Ascending aorta (tissue), 2 donors: ENCODE measurements around the gene COCH. TPM values are rescaled to one million over a fixed set of nuclear protein-coding genes. Genes with fewer than 3 reads are reported as not detected.

Source experiments
- DNase-seq, 2 donors: peaks; one replicate each; pipeline ENCODE4 v3.0.0-alpha.2; 2019; ENCODE audit warnings: low spot score in 2 of 2
- H3K27ac ChIP-seq, 2 donors: fragments of 200-600 bp; sonication (generic); one replicate each; pipeline ENCODE4 v1.5.1; 2016 to 2017; ENCODE audit warnings: mild to moderate bottlenecking in 1 of 2
- H3K27me3 ChIP-seq: fragments of 200-600 bp; sonication (generic); one replicate; pipeline ENCODE4 v1.5.1; 2017
- H3K36me3 ChIP-seq, 2 donors: fragments of 200-600 bp; sonication (generic); one replicate each; pipeline ENCODE4 v1.5.1; 2016
- H3K4me1 ChIP-seq, 2 donors: fragments of 200-600 bp; sonication (generic); one replicate each; pipeline ENCODE4 v1.5.1; 2016 to 2017; ENCODE audit warnings: mild to moderate bottlenecking in 1 of 2
- H3K4me3 ChIP-seq, 2 donors: fragments of 200-600 bp; sonication (generic); one replicate each; pipeline ENCODE4 v1.5.1; 2016 to 2017; ENCODE audit warnings: mild to moderate bottlenecking in 1 of 2
- H3K9me3 ChIP-seq, 2 donors: fragments of 200-600 bp; sonication (generic); one replicate each; pipeline ENCODE4 v1.5.1; 2016
- intact Hi-C: fragments of 100-400 bp; cut with DNase I; formaldehyde crosslinking; loops from one replicate; pipeline ENCODE4 v1.15.1; 2023
- total RNA-seq: library from RNA; depleted of rRNA; stranded (reverse); fragments of >200 nt; gene quantifications from one replicate; pipeline ENCODE4 v1.1.0, GENCODE V29; 2016
- TF ChIP-seq, protein P1 (sequence below), 3 experiments: fragments of 200-600 bp in 2 of 3; fragments of 450-650 bp in 1 of 3; sonication (generic) in 2 of 3; IDR thresholded peaks; one replicate each; pipeline ENCODE4 v1.5.1; 2016 to 2019; ENCODE audit warnings: antibody characterized with exemption in 3 of 3, mild to moderate bottlenecking in 1 of 3, moderate library complexity in 1 of 3

The COCH gene
- total RNA-seq = 0.11 TPM

DNA sequence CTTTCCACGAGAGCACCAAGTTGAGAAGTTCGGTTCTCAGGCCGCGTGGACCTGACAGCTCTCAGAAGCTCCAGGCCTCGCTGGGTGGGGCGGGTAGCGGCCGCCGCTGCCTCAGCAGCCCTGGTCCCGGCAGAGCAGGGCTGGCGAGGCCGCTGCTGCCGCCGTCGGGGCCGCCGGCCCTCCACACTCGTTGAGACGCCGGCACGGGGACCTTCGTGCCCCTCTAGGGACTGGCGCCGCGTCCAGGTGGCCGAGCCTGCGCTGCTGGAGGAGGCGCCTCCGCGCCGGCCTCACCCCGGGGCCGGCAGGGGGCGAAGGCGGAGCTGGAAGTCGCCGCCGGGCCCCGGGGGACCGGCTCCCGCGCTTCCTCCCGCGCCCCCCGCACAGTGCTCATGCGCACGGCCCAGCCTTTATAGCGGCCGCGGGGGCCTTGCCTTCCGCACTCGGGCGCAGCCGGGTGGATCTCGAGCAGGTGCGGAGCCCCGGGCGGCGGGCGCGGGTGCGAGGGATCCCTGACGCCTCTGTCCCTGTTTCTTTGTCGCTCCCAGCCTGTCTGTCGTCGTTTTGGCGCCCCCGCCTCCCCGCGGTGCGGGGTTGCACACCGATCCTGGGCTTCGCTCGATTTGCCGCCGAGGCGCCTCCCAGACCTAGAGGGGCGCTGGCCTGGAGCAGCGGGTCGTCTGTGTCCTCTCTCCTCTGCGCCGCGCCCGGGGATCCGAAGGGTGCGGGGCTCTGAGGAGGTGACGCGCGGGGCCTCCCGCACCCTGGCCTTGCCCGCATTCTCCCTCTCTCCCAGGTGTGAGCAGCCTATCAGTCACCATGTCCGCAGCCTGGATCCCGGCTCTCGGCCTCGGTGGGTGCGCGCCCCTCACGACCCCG lies at the start of gene COCH:
Gene COCH (plus strand): TSS at position 440 of the 879 bp plus-strand sequence. CDS start 380 bp downstream, at position 820.
- H3K27me3 ChIP-seq = peaks cover 14% of the 10 kb centered on the region
- TF ChIP-seq, protein P1, sequence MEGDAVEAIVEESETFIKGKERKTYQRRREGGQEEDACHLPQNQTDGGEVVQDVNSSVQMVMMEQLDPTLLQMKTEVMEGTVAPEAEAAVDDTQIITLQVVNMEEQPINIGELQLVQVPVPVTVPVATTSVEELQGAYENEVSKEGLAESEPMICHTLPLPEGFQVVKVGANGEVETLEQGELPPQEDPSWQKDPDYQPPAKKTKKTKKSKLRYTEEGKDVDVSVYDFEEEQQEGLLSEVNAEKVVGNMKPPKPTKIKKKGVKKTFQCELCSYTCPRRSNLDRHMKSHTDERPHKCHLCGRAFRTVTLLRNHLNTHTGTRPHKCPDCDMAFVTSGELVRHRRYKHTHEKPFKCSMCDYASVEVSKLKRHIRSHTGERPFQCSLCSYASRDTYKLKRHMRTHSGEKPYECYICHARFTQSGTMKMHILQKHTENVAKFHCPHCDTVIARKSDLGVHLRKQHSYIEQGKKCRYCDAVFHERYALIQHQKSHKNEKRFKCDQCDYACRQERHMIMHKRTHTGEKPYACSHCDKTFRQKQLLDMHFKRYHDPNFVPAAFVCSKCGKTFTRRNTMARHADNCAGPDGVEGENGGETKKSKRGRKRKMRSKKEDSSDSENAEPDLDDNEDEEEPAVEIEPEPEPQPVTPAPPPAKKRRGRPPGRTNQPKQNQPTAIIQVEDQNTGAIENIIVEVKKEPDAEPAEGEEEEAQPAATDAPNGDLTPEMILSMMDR (IDR thresholded peaks at IDR 0.05) = peak in 1 of 3 experiments; percentile 8
- intact Hi-C loops = no loop called here
- H3K4me1 ChIP-seq = peaks cover 2 to 8% of the 10 kb centered on the region in 2 donors
- no peaks in the 10 kb centered on the region for H3K9me3 ChIP-seq
- H3K36me3 ChIP-seq = no peaks in the 10 kb centered on the region
- peak within 1 kb of the TSS; percentile 66 to 69 for H3K4me3 ChIP-seq
- no peak for DNase-seq
- H3K27ac ChIP-seq = no peak within 1 kb of the TSS

DNA sequence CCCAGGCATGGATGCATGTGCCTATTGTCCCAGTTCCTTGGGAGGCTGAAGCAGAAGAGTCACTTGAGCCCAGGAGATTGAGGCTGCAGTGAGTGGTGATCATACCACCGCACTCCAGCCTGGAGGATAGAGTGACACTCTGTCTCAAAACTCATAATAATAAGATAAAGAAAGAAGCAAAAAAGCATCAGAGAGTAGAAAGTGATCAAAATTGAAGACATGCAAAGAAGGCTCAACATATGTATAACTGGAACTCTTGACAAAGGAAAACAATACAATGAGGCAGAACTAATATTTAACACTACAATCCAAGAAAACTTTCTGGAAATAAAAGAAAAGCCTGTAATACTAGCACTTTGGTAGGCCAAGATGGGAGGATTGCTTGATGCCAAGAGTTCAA lies 48.3 kb upstream of the COCH start:
- intact Hi-C loops = no loop called here
- Histone ChIP-seq H3K9me3 (peaks cover 0 to 3% of the 10 kb centered on the region in 2 donors), H3K4me1 (no peaks in the 10 kb centered on the region), H3K27ac (no peak overlapping the region), H3K27me3 (no peaks in the 10 kb centered on the region), H3K4me3 (no peak overlapping the region), H3K36me3 (no peaks in the 10 kb centered on the region)
- DNase-seq = no peak
- TF ChIP-seq, protein P1 (IDR thresholded peaks at IDR 0.05) = no peak

GRCh38 chr14:30829853-30830252 lies 44.5 kb upstream of the COCH start:
- Histone ChIP-seq H3K27me3 (no peaks in the 10 kb centered on the region), H3K4me3 (no peak overlapping the region), H3K36me3 (no peaks in the 10 kb centered on the region), H3K4me1 (no peaks in the 10 kb centered on the region), H3K9me3 (peaks cover 0 to 3% of the 10 kb centered on the region in 2 donors), H3K27ac (no peak overlapping the region)
- DNase-seq = no peak
- intact Hi-C loops = no loop called here
- TF ChIP-seq, protein P1 (IDR thresholded peaks at IDR 0.05) = no peak

GRCh38 chr14:30834353-30834752 lies 40.0 kb upstream of the COCH start:
- Histone ChIP-seq H3K27me3 (no peaks in the 10 kb centered on the region), H3K4me1 (no peaks in the 10 kb centered on the region), H3K27ac (no peak overlapping the region), H3K36me3 (no peaks in the 10 kb centered on the region), H3K9me3 (no peaks in the 10 kb centered on the region), H3K4me3 (no peak overlapping the region)
- TF ChIP-seq, protein P1 (IDR thresholded peaks at IDR 0.05) = no peak
- intact Hi-C loops = no loop called here
- no peak for DNase-seq

DNA sequence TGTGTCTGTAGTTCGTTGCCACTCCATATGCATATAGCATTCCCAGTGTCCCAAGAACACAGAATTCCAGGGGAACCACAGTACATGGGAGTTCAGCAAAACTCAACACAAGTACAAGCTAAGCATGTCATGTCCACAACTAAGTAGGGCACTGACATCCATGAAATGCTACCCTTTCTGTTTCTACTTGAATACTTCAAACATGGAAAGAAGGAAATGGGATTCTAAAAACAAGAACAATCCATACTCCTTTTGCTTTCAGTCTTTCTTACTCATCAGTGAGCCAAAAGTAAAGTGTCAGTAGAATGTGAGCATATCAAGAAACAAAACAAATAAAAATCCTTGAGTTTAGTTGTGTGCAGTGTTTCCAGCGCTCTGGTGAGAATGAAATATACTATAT lies 36.0 kb upstream of the COCH start:
- no peaks in the 10 kb centered on the region for H3K36me3 ChIP-seq
- DNase-seq = no peak
- H3K9me3 ChIP-seq = no peaks in the 10 kb centered on the region
- H3K27me3 ChIP-seq = no peaks in the 10 kb centered on the region
- TF ChIP-seq, protein P1 (IDR thresholded peaks at IDR 0.05) = no peak
- no peak overlapping the region for H3K27ac ChIP-seq
- H3K4me1 ChIP-seq = no peaks in the 10 kb centered on the region
- intact Hi-C loops = no loop called here
- H3K4me3 ChIP-seq = no peak overlapping the region
